GM18498 (cell line): ENCODE results near the gene COL6A1.

ENCODE experiments used
- ATAC-seq: cut with Tn5 transposase; IDR thresholded peaks from one replicate; pipeline ENCODE4 v1.9.1; 2021; ENCODE audit warnings: mild to moderate bottlenecking, moderate library complexity; ENCODE audit not compliant: unreplicated experiment

COL6A1 gene

GRCh38 chr21:46022551-46023525 lies 41.3 kb downstream of the COL6A1 start:
- no peak for ATAC-seq

- no peak for ATAC-seq
These were observed 42.0 kb downstream of the COL6A1 start for GRCh38 chr21:46023555-46023954.

DNA sequence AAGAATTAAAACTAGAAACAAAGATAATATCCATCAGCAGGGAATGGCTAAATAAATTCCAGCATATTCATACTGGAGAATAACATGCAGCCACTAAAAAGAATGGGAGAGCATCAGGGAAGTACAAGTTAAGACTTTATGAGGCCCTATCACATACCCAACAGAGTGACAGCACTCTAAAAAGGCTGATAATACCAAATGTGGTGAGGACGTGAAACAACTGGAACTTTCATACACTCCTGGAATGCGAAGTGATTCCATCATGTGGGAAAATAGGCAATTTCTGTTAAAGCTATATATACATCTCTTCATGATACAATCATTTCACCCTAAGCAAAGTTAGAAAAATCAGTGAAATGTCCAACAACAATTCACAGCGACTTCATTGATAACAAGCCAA lies 42.6 kb downstream of the COL6A1 start:
- no peak for ATAC-seq

DNA sequence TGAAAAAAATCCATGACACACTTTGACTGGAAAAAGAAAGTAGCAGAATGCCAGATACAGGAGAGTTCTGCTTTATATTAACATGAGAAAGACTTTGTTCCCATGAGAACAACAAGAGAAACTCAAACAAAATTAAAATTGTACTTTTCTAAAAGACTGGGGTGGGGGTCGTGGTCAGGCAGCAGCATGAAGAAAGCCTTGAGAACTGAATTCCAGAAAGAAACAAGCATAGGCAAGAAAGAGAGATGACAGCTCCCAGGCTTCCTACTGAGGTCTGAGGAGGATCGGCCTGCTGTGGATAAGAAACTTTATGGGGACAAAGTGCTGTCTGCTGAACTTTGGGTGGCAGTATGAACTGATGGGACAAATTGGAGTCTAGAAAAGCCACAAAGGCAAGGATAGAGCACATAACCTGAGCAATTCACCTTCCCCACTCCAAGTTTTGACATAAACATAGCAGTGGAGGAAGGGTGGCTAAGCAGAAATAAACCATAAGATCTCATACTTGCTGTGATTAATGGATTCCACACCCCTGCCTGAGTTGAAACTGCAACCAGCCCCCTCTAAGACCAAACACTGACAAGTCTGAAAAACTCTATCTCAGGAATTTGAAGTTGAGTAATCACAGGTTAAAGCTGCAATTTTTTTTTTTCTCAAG lies 43.7 kb downstream of the COL6A1 start:
- ATAC-seq, result no peak

GRCh38 chr21:46027851-46028493 lies 46.4 kb downstream of the COL6A1 start:
- no peak for ATAC-seq

GRCh38 chr21:46028573-46029091 lies 47.1 kb downstream of the COL6A1 start:
- ATAC-seq, result no peak

DNA sequence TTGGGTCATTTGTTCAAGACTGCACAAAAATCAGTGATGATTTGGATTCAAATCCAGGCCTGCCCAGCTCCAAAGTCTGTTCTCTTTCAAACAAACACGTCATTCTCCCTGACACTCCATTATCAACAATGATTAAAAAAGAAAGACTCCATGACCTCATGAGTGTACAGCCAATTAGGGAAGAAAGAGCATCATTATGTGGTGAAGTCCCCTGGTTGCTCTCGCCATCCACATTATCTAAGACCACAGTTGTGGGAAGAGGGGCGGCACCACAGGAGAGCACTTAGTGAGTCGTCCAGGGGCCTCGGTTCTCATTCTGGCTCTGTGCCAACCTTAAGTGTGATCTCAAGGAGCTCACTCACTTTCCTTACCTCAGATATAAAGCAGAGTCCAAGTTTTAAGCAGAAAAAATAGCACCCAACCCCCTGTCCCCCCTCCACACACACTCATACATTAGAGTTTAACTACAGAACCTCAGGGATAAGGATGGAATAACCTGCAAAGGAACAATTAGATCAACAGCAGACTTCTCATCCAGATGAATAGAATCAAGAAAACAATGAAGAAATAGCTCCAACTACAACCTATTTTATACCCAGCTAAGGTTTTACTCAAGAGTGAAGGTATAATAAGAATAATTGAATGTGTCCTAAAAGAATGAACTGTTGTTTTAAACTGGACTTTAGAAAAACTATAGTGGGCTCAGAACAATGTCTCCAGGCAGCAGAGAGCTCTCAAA lies 47.8 kb downstream of the COL6A1 start:
- ATAC-seq, result no peak

- no peak for ATAC-seq
These were observed 49.9 kb downstream of the COL6A1 start for GRCh38 chr21:46031484-46031883.

GRCh38 chr21:46032100-46032499 lies 50.5 kb downstream of the COL6A1 start:
- no peak for ATAC-seq

GRCh38 chr21:46033410-46034400 lies 52.1 kb downstream of the COL6A1 start:
- ATAC-seq, result no peak

DNA sequence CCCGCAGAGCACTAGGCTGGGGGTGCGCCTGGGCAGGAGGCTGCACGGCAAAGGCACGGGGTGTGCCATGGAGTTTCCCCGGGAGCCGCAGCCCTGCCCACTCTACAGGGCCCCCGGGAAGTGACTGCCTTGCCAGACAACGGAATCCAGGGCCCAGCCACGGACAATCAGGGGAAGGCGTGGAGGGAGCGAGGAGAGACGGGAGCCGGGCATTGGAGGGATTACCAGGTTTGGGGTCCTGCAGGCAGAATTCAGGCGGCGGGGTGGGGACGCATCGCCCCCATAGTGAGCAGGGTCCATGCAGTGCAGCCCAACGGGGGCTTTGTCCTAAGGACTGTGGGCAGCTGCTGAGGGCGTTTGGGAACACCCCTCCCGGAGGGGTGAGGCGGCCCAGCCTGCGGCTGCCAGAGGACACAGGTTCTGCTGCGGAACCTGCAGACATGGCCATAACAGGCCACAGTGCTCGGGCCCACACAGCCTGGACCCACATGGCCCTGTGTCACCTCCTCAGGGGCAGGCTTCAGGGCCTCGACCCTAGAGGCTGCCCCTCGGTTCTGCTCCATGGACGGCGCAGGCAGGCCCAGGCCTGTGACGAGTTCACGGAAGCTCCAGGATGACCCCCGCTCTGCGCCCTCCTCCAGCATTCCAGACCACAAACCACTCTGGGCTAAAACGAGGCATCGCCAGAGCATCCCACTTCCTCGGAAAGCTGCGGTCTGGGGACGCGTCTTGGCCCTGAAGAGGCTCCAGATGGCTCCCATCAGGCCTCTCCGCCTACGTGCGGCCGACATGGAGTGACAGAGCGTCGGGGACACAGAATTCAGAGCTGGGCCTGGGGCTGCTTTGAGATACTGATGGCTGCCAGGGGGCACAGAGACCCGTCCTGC lies 54.5 kb downstream of the COL6A1 start:
- no peak for ATAC-seq

DNA sequence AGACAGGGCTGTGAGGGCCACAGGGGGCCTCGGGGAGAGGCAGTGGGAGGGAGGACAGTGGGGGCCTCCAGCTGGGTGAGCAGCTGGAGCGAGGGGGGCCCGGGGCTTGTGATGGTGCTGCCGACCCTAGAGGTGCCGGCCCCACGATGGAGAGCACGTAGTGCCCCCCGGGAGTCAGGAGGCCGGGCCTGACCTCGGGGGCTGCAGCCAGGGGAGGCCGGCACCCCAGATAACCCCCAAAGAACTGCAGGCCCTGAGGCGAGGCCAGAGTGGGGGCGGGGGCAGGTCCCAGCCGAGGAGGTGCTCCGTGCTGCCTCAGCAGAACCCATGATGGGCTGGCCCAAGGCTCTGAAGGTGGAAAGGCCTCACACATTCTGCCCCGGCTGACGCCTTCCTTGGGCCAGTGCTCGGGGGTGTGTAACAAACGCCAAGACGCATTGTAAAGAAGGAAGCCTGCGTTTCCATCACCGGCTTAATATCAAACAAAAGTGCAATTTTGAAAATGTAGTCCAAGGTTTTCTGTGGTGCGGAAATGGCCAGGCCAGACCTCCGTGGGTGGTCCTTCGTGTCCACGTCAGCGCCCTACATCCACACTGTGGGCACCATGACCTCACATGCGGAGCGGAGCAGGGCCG lies 55.2 kb downstream of the COL6A1 start:
- ATAC-seq, result no peak

- ATAC-seq, result no peak
These were observed 56.1 kb downstream of the COL6A1 start for GRCh38 chr21:46037331-46038325.

DNA sequence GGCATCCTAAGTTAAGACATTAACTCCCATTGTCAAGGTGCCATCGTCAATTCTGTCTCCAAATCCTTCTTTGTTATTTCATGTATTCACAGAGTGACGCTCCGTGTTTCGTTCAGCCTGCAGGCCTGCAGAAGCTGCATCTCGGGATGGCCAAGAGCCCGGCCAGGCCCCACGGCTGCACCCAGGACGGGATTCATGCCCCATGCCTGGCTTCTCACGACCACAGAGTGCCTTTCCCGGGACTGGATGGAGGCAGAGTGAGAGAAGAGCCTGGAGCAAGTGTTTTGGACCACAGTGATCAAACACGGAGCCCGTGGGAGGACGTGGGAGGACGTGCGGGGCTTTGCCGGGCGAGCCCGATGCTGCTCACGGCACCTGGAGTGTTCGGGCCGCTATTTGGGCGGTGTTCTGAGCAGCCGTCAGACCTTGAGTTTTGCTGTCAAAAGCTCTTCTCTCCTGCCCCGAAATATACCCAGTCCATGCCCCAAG lies 56.8 kb downstream of the COL6A1 start:
- no peak for ATAC-seq

- ATAC-seq, result no peak
These were observed 57.4 kb downstream of the COL6A1 start for GRCh38 chr21:46038871-46039397.

DNA sequence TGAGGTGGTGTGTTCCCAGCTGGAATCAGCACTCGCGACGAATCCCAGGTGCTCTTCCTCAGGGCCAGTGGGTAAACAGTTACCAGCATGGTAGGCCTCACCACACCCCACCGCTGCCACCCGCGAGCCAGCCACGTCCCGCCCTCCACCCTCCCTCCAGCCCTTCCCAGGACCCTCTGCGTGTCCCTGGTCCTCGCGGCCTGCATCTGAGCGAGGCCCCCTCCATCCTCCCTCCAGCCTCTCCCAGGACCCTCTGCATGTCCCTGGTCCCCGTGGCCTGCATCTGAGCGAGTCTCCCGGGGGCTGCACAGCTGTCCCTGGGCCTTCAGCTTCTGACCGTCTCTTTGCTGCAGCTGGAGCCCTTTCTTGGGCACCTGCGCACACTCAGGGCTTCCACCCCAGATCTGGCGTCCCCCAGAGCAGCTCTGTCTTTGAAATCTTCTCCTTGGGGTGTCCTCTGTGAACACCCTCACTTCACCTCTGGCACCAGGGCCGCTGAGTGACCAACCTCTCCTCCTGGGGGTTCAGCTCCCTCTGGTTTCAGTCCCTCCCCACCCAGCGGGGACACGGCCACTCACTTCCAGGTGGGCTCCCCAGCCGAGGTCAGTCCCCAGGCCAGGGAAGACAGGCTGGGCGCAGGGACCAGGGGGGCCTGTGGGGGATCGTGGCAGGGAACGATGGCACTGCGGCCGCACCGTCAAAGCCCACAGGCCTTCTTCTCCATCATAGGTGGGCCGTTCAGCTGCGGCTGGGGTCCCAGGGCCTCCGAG lies 58.5 kb downstream of the COL6A1 start:
- ATAC-seq, result no peak
